SH-SY5Y (cell line): ENCODE results near the gene DHX36.

Experiments used
- GATA2 ChIP-seq: IDR thresholded peaks from 2 replicates; pipeline ENCODE4 v1.6.1; 2011; ENCODE audit warnings: mild to moderate bottlenecking, low read depth, low read length
- GATA3 ChIP-seq: IDR thresholded peaks from 2 replicates; pipeline ENCODE4 v1.6.1; 2011; ENCODE audit warnings: low read depth, mild to moderate bottlenecking, low read length, moderate library complexity

DNA sequence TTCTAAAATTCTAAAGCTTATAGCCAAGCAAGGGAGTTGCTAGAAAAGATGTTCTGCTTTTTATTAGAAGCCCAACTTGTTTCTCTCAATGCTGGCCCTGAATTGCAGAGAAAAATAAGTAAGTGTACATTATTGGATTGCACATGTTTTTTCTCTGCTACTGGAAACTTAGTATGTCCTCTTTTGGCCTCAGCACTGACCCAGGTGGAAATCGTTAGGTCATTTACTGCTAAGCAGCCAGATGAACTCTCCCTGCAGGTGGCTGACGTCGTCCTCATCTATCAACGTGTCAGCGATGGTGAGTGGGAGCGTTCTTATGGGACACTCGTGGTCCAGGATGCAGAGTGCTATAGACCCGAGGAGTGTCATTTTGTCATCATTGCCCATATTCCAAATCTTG is 69.8 kb downstream of the DHX36 start:
- TF ChIP-seq GATA2 (no peak), GATA3 (no peak)
